SK-N-SH treated with all-trans-retinoic acid at 6 μM for 48 hours (cell line): ENCODE results near the gene MED26.

Experiments
- ATAC-seq: fragments of 200-7000 bp; cut with Tn5 transposase; 3 replicates; pipeline ENCODE4 v1.9.1; 2020; ENCODE audit warnings: mild to moderate bottlenecking, moderate library complexity
- ARNTL ChIP-seq: fragments of 450-650 bp; formaldehyde crosslinking; IDR thresholded peaks from 2 replicates; pipeline ENCODE4 v1.5.0; 2020; ENCODE audit warnings: low read depth, mild to moderate bottlenecking, moderate library complexity, borderline replicate concordance
- BACH2 ChIP-seq: fragments of 250-450 bp; sonication (Bioruptor Pico); IDR thresholded peaks from 2 replicates; pipeline ENCODE4 v1.9.0; 2021; ENCODE audit warnings: mild to moderate bottlenecking, borderline replicate concordance
- ESRRG ChIP-seq: fragments of 250-450 bp; sonication (Bioruptor Pico); IDR thresholded peaks from 2 replicates; pipeline ENCODE4 v1.6.1; 2021; ENCODE audit warnings: mild to moderate bottlenecking
- GLIS3 ChIP-seq: fragments of 250-450 bp; sonication (Bioruptor Pico); IDR thresholded peaks from 2 replicates; pipeline ENCODE4 v1.5.0; 2020; ENCODE audit warnings: mild to moderate bottlenecking, moderate library complexity
- ISL1 ChIP-seq: fragments of 250-450 bp; sonication (Bioruptor Pico); IDR thresholded peaks from 2 replicates; pipeline ENCODE4 v2.1.2; 2022; ENCODE audit warnings: mild to moderate bottlenecking, moderate library complexity
- OSR1 ChIP-seq: fragments of 250-450 bp; sonication (Bioruptor Pico); IDR thresholded peaks from 2 replicates; pipeline ENCODE4 v1.8.0; 2022; ENCODE audit warnings: moderate library complexity, mild to moderate bottlenecking, inconsistent platforms
- PPARA ChIP-seq: fragments of 250-450 bp; sonication (Bioruptor Pico); IDR thresholded peaks from 2 replicates; pipeline ENCODE4 v1.5.0; 2020; ENCODE audit warnings: mild to moderate bottlenecking, borderline replicate concordance
- SNAI2 ChIP-seq: fragments of 250-450 bp; sonication (Bioruptor Pico); IDR thresholded peaks from 2 replicates; pipeline ENCODE4 v1.5.0; 2020; ENCODE audit warnings: mild to moderate bottlenecking, moderate library complexity
- TCF4 ChIP-seq: fragments of 250-450 bp; sonication (Bioruptor Pico); IDR thresholded peaks from 2 replicates; pipeline ENCODE4 v1.8.0; 2021; ENCODE audit warnings: mild to moderate bottlenecking, moderate library complexity, borderline replicate concordance
- TOX ChIP-seq: fragments of 250-450 bp; sonication (Bioruptor Pico); IDR thresholded peaks from 2 replicates; pipeline ENCODE4 v1.8.0; 2021; ENCODE audit warnings: mild to moderate bottlenecking, moderate library complexity, borderline replicate concordance
- ZC3H10 ChIP-seq: fragments of 250-450 bp; sonication (Bioruptor Pico); IDR thresholded peaks from 2 replicates; pipeline ENCODE4 v1.5.1; 2021; ENCODE audit warnings: mild to moderate bottlenecking, moderate library complexity
- ZFP3 ChIP-seq: fragments of 250-450 bp; sonication (Bioruptor Pico); IDR thresholded peaks from 2 replicates; pipeline ENCODE4 v1.5.0; 2020; ENCODE audit warnings: mild to moderate bottlenecking, moderate library complexity
- ZFP30 ChIP-seq: fragments of 450-650 bp; formaldehyde crosslinking; IDR thresholded peaks from 2 replicates; pipeline ENCODE4 v1.5.0; 2022; ENCODE audit warnings: mild to moderate bottlenecking, moderate library complexity
- ZNF565 ChIP-seq: fragments of 450-650 bp; formaldehyde crosslinking; conservative IDR thresholded peaks from 2 replicates; pipeline ENCODE4 v1.5.0; 2020; ENCODE audit warnings: low read depth, mild to moderate bottlenecking, moderate library complexity
- ZNF70 ChIP-seq: fragments of 450-650 bp; formaldehyde crosslinking; IDR thresholded peaks from 2 replicates; pipeline ENCODE4 v1.5.0; 2020; ENCODE audit warnings: mild to moderate bottlenecking, moderate library complexity
- ZNF8 ChIP-seq: fragments of 450-650 bp; formaldehyde crosslinking; IDR thresholded peaks from 2 replicates; pipeline ENCODE4 v1.5.0; 2020; ENCODE audit warnings: mild to moderate bottlenecking, moderate library complexity
- TF ChIP-seq, protein P1 (sequence below): fragments of 250-450 bp; sonication (Bioruptor Pico); IDR thresholded peaks from 2 replicates; pipeline ENCODE4 v1.5.1; 2020; ENCODE audit warnings: low read depth, mild to moderate bottlenecking, moderate library complexity
- TF ChIP-seq, protein P2 (sequence below): fragments of 250-450 bp; sonication (Bioruptor Pico); IDR thresholded peaks from 2 replicates; pipeline ENCODE4 v1.8.0; 2020; ENCODE audit warnings: mild to moderate bottlenecking, moderate library complexity, borderline replicate concordance
- TF ChIP-seq, protein P3 (sequence below): fragments of 250-450 bp; sonication (Bioruptor Pico); IDR thresholded peaks from 2 replicates; pipeline ENCODE4 v1.5.1; 2021; ENCODE audit warnings: mild to moderate bottlenecking, moderate library complexity
- TF ChIP-seq, protein P4 (sequence below): fragments of 250-450 bp; sonication (Bioruptor Pico); IDR thresholded peaks from 2 replicates; pipeline ENCODE4 v1.8.0; 2021; ENCODE audit warnings: low read depth, mild to moderate bottlenecking, moderate library complexity, borderline replicate concordance

Gene MED26

DNA sequence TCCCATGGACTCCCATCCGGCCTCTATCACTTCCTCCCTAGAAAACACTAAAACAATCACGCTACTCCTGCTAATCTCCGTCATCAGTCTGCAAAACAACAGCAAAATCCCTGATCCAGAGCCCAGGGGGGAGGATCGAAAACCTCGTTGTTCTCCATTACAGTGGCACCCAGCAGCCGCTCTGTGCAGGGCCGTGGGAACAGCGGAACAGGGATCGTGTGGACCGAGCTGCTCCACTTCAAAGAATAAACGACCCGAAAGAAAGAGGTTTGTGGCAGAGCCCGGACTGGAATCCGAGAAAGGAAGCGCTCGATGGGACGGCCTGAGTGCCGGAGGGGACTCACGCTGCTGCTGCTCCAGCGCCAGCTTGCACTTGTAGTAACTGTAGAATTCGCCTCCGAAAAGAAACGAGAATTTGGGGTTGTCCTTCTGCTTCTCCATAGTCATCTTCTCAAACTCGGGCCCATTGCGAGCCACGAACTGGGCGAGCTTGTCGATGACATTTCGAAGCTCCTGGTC lies 86.4 kb downstream of the MED26 start (continued):
- no peak for TF ChIP-seq BACH2 (CRISPR knock-in tag)
- no peak for TF ChIP-seq PPARA (CRISPR knock-in tag)
- no peak for TF ChIP-seq OSR1 (CRISPR knock-in tag)
- TF ChIP-seq, protein P1, sequence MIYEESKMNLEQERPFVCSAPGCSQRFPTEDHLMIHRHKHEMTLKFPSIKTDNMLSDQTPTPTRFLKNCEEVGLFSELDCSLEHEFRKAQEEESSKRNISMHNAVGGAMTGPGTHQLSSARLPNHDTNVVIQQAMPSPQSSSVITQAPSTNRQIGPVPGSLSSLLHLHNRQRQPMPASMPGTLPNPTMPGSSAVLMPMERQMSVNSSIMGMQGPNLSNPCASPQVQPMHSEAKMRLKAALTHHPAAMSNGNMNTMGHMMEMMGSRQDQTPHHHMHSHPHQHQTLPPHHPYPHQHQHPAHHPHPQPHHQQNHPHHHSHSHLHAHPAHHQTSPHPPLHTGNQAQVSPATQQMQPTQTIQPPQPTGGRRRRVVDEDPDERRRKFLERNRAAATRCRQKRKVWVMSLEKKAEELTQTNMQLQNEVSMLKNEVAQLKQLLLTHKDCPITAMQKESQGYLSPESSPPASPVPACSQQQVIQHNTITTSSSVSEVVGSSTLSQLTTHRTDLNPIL (CRISPR knock-in tag) = no peak
- TF ChIP-seq TCF4 (CRISPR knock-in tag) = no peak
- no peak for TF ChIP-seq ISL1
- no peak for TF ChIP-seq ZFP3 (CRISPR knock-in tag)
- no peak for TF ChIP-seq ZNF8 (CRISPR knock-in tag)
- TF ChIP-seq ZFP30 (CRISPR knock-in tag) = no peak
- TF ChIP-seq, protein P2, sequence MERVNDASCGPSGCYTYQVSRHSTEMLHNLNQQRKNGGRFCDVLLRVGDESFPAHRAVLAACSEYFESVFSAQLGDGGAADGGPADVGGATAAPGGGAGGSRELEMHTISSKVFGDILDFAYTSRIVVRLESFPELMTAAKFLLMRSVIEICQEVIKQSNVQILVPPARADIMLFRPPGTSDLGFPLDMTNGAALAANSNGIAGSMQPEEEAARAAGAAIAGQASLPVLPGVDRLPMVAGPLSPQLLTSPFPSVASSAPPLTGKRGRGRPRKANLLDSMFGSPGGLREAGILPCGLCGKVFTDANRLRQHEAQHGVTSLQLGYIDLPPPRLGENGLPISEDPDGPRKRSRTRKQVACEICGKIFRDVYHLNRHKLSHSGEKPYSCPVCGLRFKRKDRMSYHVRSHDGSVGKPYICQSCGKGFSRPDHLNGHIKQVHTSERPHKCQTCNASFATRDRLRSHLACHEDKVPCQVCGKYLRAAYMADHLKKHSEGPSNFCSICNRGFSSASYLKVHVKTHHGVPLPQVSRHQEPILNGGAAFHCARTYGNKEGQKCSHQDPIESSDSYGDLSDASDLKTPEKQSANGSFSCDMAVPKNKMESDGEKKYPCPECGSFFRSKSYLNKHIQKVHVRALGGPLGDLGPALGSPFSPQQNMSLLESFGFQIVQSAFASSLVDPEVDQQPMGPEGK (CRISPR knock-in tag) = no peak
- TF ChIP-seq, protein P3, sequence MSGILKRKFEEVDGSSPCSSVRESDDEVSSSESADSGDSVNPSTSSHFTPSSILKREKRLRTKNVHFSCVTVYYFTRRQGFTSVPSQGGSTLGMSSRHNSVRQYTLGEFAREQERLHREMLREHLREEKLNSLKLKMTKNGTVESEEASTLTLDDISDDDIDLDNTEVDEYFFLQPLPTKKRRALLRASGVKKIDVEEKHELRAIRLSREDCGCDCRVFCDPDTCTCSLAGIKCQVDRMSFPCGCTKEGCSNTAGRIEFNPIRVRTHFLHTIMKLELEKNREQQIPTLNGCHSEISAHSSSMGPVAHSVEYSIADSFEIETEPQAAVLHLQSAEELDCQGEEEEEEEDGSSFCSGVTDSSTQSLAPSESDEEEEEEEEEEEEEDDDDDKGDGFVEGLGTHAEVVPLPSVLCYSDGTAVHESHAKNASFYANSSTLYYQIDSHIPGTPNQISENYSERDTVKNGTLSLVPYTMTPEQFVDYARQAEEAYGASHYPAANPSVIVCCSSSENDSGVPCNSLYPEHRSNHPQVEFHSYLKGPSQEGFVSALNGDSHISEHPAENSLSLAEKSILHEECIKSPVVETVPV (CRISPR knock-in tag) = no peak

DNA sequence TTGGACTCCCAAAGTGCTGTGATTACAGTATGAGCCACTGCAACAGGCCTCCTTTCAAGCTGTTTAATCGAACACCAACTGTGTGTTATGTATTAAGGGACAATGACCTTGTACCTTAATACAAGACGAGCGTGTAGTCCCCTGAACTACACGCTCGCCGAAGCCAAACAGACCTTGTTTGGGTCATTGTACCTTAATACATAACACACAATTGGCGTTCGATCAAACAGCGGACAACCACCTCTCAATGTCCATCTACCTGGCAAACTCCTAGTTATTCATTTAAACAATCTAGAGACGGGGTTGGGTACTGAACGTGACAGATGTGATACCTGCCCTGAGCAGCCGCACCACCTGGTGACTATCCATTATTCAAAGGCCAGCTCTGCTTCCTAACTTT lies 87.1 kb downstream of the MED26 start:
- ATAC-seq = no peak
- TF ChIP-seq ISL1 = no peak
- no peak for TF ChIP-seq ARNTL
- TF ChIP-seq, protein P1 (CRISPR knock-in tag) = no peak
- TF ChIP-seq TOX (CRISPR knock-in tag) = no peak
- TF ChIP-seq, protein P2 (CRISPR knock-in tag) = no peak
- TF ChIP-seq PPARA (CRISPR knock-in tag) = no peak
- TF ChIP-seq, protein P4, sequence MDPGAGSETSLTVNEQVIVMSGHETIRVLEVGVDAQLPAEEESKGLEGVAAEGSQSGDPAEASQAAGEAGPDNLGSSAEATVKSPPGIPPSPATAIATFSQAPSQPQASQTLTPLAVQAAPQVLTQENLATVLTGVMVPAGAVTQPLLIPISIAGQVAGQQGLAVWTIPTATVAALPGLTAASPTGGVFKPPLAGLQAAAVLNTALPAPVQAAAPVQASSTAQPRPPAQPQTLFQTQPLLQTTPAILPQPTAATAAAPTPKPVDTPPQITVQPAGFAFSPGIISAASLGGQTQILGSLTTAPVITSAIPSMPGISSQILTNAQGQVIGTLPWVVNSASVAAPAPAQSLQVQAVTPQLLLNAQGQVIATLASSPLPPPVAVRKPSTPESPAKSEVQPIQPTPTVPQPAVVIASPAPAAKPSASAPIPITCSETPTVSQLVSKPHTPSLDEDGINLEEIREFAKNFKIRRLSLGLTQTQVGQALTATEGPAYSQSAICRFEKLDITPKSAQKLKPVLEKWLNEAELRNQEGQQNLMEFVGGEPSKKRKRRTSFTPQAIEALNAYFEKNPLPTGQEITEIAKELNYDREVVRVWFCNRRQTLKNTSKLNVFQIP (CRISPR knock-in tag) = no peak

DNA sequence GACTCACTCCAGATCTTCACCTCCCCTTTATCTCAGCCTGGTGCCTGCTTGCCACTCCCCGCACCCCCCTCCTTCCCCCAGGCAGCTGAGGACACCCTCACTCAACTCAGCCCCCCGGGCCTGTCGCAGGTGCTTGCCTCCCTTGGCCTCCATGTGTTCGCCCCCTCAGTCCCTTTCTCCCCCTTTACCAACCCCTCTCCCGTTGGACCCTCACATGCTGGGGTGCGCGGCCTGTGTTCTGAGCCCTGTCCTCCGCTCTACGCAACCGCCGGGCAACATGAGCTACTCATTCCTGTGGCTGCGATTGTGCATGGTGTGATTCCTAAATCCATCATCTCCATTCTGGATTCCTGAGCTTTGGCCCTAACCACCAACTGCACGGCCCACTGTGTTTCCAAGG lies 90.9 kb downstream of the MED26 start:
- ATAC-seq = no peak
- TF ChIP-seq, protein P4 (CRISPR knock-in tag) = no peak
- TF ChIP-seq ZC3H10 (CRISPR knock-in tag) (no peak), PPARA (CRISPR knock-in tag) (no peak), ZNF565 (CRISPR knock-in tag) (no peak), ZFP30 (CRISPR knock-in tag) (no peak), ZFP3 (CRISPR knock-in tag) (no peak), ESRRG (no peak), ZNF70 (CRISPR knock-in tag) (no peak), BACH2 (CRISPR knock-in tag) (no peak), SNAI2 (CRISPR knock-in tag) (no peak), GLIS3 (no peak)
- TF ChIP-seq, protein P1 (CRISPR knock-in tag) = no peak
- TF ChIP-seq, protein P3 (CRISPR knock-in tag) = no peak
- TF ChIP-seq, protein P2 (CRISPR knock-in tag) = no peak
